ENCODE data around the gene PTPRD. TPM values are rescaled to one million over a fixed set of nuclear protein-coding genes. Genes with fewer than 3 reads are reported as not detected.

Gene PTPRD
- total RNA-seq, 1 experiment from 2014 or later: not detected

DNA sequence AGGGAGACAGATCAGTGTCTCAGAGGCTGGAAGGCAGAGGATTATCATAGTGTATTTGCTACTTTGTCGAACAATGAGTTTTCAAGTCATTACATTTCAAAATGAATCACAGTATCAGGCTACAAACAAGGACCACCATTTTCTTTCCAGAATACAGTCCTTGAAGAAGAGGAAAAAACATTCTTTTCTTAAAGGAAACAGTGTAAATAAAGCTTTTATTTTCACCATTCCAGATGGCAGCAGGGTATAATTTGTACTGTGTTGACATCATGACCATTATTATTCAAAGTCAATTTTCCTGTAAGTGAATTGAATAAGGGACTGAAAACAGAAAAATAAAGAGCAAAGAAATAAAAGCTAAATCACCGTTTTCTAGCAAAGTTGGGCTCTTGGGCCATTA lies 2076.0 kb downstream of the PTPRD start:
- Histone ChIP-seq H3K27me3 (ENCODE audit: control insufficient read depth, insufficient read depth, low read length) (no peaks in the 10 kb centered on the region), H3K4me1 (ENCODE audit: control insufficient read depth, insufficient read depth, low read length) (no peaks in the 10 kb centered on the region), H3K27ac (ENCODE audit: low read length) (no peak overlapping the region), H3K9me3 (ENCODE audit: control insufficient read depth, insufficient read depth, low read depth, low read length) (no peaks in the 10 kb centered on the region), H3K36me3 (ENCODE audit: control insufficient read depth, insufficient read depth, low read length) (no peaks in the 10 kb centered on the region), H3K4me3 (ENCODE audit: low read depth in 2 of 2, low read length in 2 of 2) (no peak overlapping the region)
- in situ Hi-C loops (cut with HindIII; ENCODE audit: low pct_unique_long_range_greater_than_20kb, low sequenced_read_pairs): no loop called here
- BruUV-seq (replicated peaks): no TSS peak
- ChIA-PET POLR2A (no interaction called here), CTCF (no interaction called here)
- intact Hi-C loops (cut with micrococcal nuclease; ENCODE audit: unreplicated experiment): no loop called here
- ATAC-seq (no peak), DNase-seq (ENCODE audit: low read depth, low spot score) (no peak)
- TF ChIP-seq, protein P1, sequence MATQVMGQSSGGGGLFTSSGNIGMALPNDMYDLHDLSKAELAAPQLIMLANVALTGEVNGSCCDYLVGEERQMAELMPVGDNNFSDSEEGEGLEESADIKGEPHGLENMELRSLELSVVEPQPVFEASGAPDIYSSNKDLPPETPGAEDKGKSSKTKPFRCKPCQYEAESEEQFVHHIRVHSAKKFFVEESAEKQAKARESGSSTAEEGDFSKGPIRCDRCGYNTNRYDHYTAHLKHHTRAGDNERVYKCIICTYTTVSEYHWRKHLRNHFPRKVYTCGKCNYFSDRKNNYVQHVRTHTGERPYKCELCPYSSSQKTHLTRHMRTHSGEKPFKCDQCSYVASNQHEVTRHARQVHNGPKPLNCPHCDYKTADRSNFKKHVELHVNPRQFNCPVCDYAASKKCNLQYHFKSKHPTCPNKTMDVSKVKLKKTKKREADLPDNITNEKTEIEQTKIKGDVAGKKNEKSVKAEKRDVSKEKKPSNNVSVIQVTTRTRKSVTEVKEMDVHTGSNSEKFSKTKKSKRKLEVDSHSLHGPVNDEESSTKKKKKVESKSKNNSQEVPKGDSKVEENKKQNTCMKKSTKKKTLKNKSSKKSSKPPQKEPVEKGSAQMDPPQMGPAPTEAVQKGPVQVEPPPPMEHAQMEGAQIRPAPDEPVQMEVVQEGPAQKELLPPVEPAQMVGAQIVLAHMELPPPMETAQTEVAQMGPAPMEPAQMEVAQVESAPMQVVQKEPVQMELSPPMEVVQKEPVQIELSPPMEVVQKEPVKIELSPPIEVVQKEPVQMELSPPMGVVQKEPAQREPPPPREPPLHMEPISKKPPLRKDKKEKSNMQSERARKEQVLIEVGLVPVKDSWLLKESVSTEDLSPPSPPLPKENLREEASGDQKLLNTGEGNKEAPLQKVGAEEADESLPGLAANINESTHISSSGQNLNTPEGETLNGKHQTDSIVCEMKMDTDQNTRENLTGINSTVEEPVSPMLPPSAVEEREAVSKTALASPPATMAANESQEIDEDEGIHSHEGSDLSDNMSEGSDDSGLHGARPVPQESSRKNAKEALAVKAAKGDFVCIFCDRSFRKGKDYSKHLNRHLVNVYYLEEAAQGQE (IDR thresholded peaks at IDR 0.05; ENCODE audit: insufficient read depth in 1 of 2, low read depth in 2 of 2, low read length in 1 of 2): no peak
- no peak for TF ChIP-seq SIN3A (IDR thresholded peaks at IDR 0.05; ENCODE audit: borderline replicate concordance, insufficient read depth, low read depth, low read length)
- TF ChIP-seq POLR2AphosphoS5 (IDR thresholded peaks at IDR 0.05; ENCODE audit: low read depth, low read length): no peak
- no peak for TF ChIP-seq TCF7L2 (IDR thresholded peaks at IDR 0.05; ENCODE audit: low read depth, low read length)
- TF ChIP-seq, protein P2, sequence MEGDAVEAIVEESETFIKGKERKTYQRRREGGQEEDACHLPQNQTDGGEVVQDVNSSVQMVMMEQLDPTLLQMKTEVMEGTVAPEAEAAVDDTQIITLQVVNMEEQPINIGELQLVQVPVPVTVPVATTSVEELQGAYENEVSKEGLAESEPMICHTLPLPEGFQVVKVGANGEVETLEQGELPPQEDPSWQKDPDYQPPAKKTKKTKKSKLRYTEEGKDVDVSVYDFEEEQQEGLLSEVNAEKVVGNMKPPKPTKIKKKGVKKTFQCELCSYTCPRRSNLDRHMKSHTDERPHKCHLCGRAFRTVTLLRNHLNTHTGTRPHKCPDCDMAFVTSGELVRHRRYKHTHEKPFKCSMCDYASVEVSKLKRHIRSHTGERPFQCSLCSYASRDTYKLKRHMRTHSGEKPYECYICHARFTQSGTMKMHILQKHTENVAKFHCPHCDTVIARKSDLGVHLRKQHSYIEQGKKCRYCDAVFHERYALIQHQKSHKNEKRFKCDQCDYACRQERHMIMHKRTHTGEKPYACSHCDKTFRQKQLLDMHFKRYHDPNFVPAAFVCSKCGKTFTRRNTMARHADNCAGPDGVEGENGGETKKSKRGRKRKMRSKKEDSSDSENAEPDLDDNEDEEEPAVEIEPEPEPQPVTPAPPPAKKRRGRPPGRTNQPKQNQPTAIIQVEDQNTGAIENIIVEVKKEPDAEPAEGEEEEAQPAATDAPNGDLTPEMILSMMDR (IDR thresholded peaks at IDR 0.05): no peak

DNA sequence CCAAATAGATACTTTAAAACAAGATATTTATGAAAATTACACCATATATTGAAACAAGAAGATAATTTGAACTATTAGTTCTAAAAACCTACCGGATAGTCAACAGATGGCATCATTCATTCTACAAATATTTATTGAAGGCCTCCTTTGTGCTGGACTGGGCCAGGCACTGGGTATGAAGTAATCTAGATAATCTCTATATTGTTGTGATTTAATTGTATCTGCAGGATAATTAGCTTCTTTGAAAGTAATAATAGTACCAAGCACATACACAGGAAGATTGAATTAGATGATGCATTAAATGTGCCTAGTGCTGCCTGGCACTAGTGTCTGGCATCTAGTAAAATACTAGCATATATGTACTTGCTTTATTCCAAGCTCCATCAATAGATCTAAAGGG lies 2078.0 kb downstream of the PTPRD start:
- in situ Hi-C loops (cut with HindIII; ENCODE audit: low pct_unique_long_range_greater_than_20kb, low sequenced_read_pairs) (no loop called here), intact Hi-C loops (cut with micrococcal nuclease; ENCODE audit: unreplicated experiment) (no loop called here)
- no TSS peak for BruUV-seq (replicated peaks)
- Histone ChIP-seq H3K4me3 (ENCODE audit: low read depth in 2 of 2, low read length in 2 of 2) (no peak overlapping the region), H3K36me3 (ENCODE audit: control insufficient read depth, insufficient read depth, low read length) (no peaks in the 10 kb centered on the region), H3K4me1 (ENCODE audit: control insufficient read depth, insufficient read depth, low read length) (no peaks in the 10 kb centered on the region), H3K27me3 (ENCODE audit: control insufficient read depth, insufficient read depth, low read length) (no peaks in the 10 kb centered on the region), H3K9me3 (ENCODE audit: control insufficient read depth, insufficient read depth, low read depth, low read length) (no peaks in the 10 kb centered on the region), H3K27ac (ENCODE audit: low read length) (no peak overlapping the region)
- no peak for ATAC-seq
- TF ChIP-seq TCF7L2 (IDR thresholded peaks at IDR 0.05; ENCODE audit: low read depth, low read length) (no peak), POLR2AphosphoS5 (IDR thresholded peaks at IDR 0.05; ENCODE audit: low read depth, low read length) (no peak)
- ChIA-PET CTCF (no interaction called here), POLR2A (no interaction called here)
- no peak for DNase-seq (ENCODE audit: low read depth, low spot score)

DNA sequence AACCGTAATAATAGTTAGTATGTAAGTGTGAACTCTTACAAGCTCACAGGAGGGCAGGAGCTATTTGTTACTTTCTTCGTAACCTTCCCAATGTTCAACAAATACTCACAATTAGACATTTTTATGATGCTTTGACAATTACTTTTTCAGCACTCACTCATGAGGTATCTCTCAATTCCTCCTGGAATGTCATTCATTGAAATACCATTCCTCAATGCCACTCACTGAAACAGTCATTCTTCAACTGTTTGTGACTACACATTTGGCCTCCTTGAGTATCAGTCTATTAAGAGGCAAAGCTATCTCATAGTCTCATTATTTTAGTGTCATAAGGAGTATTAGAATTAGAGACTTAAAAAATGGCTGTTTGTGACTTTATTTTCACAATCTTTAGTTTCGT lies 2079.1 kb downstream of the PTPRD start:
- Histone ChIP-seq H3K4me3 (ENCODE audit: low read depth in 2 of 2, low read length in 2 of 2) (no peak overlapping the region), H3K27me3 (ENCODE audit: control insufficient read depth, insufficient read depth, low read length) (no peaks in the 10 kb centered on the region), H3K36me3 (ENCODE audit: control insufficient read depth, insufficient read depth, low read length) (no peaks in the 10 kb centered on the region), H3K9me3 (ENCODE audit: control insufficient read depth, insufficient read depth, low read depth, low read length) (no peaks in the 10 kb centered on the region), H3K27ac (ENCODE audit: low read length) (no peak overlapping the region), H3K4me1 (ENCODE audit: control insufficient read depth, insufficient read depth, low read length) (no peaks in the 10 kb centered on the region)
- CTCF ChIA-PET: no interaction called here
- intact Hi-C loops (cut with micrococcal nuclease; ENCODE audit: unreplicated experiment): no loop called here
- TF ChIP-seq SIN3A (IDR thresholded peaks at IDR 0.05; ENCODE audit: borderline replicate concordance, insufficient read depth, low read depth, low read length): no peak
- TF ChIP-seq TCF7L2 (IDR thresholded peaks at IDR 0.05; ENCODE audit: low read depth, low read length): no peak
- TF ChIP-seq, protein P2 (IDR thresholded peaks at IDR 0.05): no peak
- in situ Hi-C loops (cut with HindIII; ENCODE audit: low pct_unique_long_range_greater_than_20kb, low sequenced_read_pairs): no loop called here
- BruUV-seq (replicated peaks): no TSS peak
- ATAC-seq (no peak), DNase-seq (ENCODE audit: low read depth, low spot score) (no peak)
- POLR2A ChIA-PET: no interaction called here
